Coronary artery (tissue), 2 donors: ENCODE measurements around the gene GGCX.

Experiments used
- DNase-seq: peaks from one replicate; pipeline ENCODE4 v3.0.0-alpha.2; 2017; ENCODE audit warnings: low spot score
- H3K27ac ChIP-seq, 2 donors: fragments of 200-600 bp; sonication (generic); one replicate each; pipeline ENCODE4 v1.5.1; 2016 to 2019
- H3K4me3 ChIP-seq: fragments of 200-600 bp; sonication (generic); 2 replicates; pipeline ENCODE4 v1.5.1; 2016; ENCODE audit warnings: mild to moderate bottlenecking, moderate library complexity
- TF ChIP-seq, protein P1 (sequence below): fragments of 200-600 bp; sonication (generic); IDR thresholded peaks from one replicate; pipeline ENCODE4 v1.5.1; 2019; ENCODE audit warnings: antibody characterized with exemption

Gene GGCX

DNA sequence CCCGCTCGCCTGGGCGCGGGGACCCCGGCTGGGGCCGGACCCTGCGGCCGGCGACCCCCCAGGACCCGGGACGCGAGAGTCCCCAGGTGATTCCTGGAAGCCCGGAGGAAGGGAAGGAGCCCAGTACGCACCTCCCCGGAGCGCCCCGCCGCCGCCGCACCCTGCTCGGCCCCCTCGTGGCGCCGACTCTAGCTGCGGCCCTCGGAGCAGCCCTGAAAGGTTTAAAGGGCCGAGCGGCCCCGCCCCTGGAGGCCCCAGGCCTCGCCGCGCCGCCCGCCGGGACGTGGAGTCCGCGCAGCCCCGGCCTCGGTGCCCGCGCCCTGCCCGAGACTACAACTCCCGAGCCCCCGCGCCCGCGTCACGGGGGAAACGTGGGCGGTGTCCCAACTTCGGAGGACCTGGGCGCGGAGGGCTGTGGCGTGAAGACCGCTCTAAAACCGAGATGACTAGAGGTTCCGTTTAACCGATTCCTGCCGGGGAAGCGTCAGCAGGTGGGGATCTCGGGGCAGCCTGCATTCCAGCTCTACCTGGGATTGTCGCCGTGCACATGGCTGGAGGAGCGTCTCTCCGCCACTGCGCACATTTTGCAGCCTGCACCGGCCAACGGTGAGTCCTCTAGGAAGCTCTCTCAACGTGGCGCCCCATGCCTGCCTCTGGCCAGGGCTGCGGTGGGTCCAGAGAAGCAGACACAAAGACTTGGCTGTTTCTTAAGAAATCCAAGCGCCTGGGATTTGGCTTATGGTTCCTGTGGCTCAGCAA, 41.4 kb upstream of the GGCX start, which contains the start of gene TMEM150A:
TSS of gene TMEM150A (minus strand) at position 223 of the 759 bp plus-strand sequence. CDS start 750 bp downstream, outside the sequence.
- TF ChIP-seq, protein P1, sequence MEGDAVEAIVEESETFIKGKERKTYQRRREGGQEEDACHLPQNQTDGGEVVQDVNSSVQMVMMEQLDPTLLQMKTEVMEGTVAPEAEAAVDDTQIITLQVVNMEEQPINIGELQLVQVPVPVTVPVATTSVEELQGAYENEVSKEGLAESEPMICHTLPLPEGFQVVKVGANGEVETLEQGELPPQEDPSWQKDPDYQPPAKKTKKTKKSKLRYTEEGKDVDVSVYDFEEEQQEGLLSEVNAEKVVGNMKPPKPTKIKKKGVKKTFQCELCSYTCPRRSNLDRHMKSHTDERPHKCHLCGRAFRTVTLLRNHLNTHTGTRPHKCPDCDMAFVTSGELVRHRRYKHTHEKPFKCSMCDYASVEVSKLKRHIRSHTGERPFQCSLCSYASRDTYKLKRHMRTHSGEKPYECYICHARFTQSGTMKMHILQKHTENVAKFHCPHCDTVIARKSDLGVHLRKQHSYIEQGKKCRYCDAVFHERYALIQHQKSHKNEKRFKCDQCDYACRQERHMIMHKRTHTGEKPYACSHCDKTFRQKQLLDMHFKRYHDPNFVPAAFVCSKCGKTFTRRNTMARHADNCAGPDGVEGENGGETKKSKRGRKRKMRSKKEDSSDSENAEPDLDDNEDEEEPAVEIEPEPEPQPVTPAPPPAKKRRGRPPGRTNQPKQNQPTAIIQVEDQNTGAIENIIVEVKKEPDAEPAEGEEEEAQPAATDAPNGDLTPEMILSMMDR: no peak
- Histone ChIP-seq H3K4me3 (peak within 1 kb of the TSS; percentile 87), H3K27ac (peak within 1 kb of the TSS; percentile 74 to 95)
- DNase-seq: peak; percentile 96

DNA sequence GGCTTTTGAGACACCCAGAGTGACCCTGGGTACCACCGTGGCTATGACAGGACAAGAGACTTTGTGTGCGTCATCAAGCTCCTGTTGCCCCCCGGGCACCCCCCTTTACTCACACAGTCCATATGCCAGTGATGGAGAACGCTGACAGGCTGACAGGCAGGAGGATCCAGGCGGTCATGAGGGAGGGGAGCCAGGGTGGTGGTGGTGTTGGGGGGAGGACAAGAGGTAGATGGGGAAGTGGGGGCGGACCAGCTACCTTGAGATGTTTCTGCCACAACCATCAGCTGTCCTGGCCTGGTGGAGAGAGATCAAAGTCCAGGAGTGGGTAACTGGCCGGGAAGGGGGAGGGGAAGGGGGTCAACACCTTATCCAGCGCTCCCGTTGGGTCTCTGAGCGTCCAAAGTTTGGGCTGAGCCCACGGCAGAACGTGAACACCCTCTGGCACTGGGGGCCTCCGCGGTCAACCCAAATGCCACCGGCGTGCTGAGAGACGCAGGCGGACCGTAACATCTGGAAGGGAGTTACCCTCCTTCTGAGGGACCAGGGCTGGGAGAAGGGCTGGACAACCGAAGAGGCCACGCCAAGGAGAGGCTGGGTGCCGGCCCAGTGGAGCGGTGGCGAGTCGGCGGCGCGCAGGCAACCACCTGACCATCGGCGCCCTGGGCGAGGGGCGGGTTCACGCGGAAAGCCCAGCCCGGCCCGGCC, 40.6 kb upstream of the GGCX start:
- DNase-seq: peak; percentile 84
- TF ChIP-seq, protein P1: no peak
- H3K4me3 ChIP-seq: peak overlapping the region; percentile 87
- H3K27ac ChIP-seq: peak overlapping the region; percentile 74 to 95

DNA sequence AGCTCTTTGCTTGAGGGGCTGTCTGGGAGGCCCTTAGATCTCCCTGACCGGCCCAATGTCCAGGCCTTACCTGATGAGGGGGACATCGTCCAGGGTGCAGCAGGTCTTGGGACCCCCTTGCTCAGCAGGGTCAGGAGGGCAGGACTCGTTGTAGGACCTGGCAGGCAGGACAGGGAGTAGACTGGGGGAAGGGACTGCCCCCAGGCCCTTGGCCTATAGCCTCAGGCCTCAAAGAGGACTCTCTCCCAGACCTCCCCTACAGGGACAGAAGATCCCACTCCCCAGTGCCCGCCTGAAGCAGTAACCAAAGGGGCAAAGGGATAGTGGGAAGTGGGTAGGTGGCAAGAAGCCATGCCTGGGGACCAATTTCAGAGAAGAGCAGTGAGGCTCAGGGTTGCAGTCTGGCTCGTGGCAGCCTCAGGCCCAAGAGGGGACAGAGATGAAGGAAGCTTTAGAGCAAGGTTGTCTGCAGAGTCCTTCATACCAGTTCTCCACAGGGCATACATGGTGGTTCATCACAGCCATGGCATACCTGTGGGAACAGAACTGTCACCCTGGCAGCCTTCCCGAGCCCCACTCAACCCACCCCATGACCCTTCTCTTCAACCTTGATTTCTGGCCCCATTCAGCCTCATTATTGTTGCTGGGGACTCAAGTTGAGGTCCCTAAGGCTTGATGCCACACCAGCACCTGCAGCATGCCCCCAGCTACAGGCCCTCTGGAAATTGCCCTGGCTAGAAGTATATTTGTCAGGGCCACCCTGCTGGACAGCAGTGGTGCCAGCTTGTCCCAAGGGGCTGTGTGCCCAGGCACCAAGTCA, 39.9 kb upstream of the GGCX start:
- TF ChIP-seq, protein P1: no peak

DNA sequence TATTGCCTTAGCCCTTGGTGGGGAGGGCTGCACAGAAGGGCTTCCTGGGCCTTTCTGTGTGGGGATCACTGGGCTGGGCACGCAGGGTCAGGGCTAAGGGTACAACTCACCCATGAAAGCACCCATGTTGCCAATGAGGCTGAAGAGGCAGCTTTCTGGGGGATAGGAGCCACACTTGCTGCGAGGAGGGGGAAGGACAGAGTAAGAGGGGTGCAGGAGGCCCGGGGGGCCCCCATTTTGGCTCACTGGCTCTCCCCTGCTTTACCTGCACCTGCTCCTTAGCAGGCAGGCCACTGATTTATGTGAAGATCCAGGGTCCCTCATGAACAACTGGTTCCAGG, 38.9 kb upstream of the GGCX start:
- Histone ChIP-seq H3K27ac (peak overlapping the region in 1 of 2 donors; percentile 95), H3K4me3 (no peak overlapping the region)
- TF ChIP-seq, protein P1: no peak
- DNase-seq: no peak

More for the DNA sequence above, 39.9 kb upstream of the GGCX start:
- peak overlapping the region; percentile 74 to 95 for H3K27ac ChIP-seq
- no peak for DNase-seq
- H3K4me3 ChIP-seq: peak overlapping the region; percentile 87

DNA sequence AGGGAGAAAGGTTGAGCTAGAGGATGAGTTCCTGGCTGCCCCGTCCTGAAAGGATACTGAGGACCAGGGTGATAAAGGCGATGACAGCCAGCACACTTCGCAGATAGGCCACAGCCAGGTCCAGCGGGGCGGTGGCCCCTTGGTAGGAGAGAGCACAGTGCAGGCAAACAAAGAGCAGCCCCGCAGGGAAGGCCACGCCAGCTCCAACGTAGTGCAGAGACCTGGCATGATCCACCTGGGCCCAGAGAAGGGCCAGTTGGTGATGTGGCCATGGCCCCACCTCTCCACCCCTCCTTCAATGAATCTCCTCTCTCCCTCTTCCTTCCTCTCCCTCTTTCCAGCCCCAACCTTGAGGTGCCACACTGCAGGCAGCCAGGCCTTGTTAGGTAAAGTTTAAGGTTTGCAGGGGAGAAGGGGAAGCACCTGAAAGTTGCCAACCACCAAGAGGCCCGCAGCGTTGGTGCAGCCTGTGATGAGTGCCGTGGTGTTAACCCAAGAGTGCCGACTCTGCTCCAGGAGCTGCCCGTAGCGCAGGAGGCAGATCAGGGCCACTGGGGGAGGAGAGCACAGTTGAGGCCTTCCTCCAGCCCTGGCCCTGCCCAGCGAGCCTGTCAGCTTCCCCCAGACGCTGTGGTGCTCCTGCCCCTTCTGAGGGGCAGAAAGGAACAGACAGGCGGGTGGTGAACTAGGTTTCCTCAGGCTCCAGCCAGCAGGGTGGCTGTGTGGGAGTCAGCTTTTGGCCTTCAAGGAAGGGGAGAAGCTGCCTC, 38.4 kb upstream of the GGCX start:
- no peak for DNase-seq
- TF ChIP-seq, protein P1: no peak
- H3K27ac ChIP-seq: peak overlapping the region in 1 of 2 donors; percentile 95
- H3K4me3 ChIP-seq: no peak overlapping the region

DNA sequence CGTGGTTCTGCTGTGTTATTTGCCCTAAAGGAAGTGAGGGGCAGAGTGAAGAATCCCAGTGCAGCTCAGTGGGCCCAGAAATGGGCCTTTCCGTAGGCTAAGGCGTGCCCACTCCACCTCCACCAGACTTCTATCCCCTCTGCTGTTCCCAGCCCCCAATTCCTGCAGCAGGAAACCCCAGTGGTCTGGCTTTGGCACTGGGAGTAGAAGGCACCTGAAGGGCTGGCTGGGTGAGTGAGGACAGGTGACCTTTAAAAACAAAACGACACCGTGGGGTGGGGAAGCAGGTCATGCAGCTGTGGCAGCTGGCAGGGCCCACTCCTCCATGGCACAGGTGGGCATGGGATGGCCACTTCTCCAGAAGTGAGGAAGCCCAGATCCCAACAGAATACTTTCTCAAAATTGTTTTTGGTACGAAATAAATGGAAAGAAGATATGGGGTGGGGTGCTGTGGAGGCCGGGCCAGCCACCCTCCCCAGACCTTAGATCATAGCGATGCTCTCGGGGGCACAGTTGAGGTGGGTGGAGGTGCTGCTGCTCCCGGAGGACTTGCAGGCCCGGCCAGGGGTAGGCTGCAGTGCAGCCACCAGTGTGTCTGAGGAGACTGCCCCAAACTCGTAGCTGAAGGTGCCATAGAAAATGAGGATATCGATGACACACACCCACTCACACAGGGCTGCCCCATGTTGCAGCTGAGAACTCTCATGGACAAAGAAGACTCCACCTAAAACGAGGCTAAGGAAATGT, 37.5 kb upstream of the GGCX start:
- TF ChIP-seq, protein P1: no peak
- DNase-seq: no peak
- no peak overlapping the region for H3K27ac ChIP-seq
- no peak overlapping the region for H3K4me3 ChIP-seq
